ENCODE results near the gene PLXNA4.
"Not testable (repeated sequence)": the region's sequence is repeated elsewhere in the genome, so short reads cannot be mapped to it uniquely, and the experiment has no call there.

Gene PLXNA4

GRCh38 chr7:132394283-132395198 lies 181.7 kb downstream of the PLXNA4 start:
- H3K9me3 ChIP-seq (ENCODE audit: insufficient read depth, low read length): no peaks in the 10 kb centered on the region
- no peak for TF ChIP-seq CTCF (IDR thresholded peaks at IDR 0.05; ENCODE audit: insufficient read depth, low read length, poor library complexity, severe bottlenecking)
- TF ChIP-seq EZH2phosphoT487 (conservative IDR thresholded peaks at IDR 0.05; ENCODE audit: low read length): no peak
- H3K4me2 ChIP-seq (ENCODE audit: low read depth, low read length, poor library complexity, severe bottlenecking): no peak overlapping the region
- no peaks in the 10 kb centered on the region for H4K20me1 ChIP-seq (ENCODE audit: low read depth, low read length)
- H3K27me3 ChIP-seq (ENCODE audit: low read length): no peaks in the 10 kb centered on the region
- no peak overlapping the region for H3K27ac ChIP-seq (ENCODE audit: low read depth, low read length)
- no peak overlapping the region for H2AFZ ChIP-seq (ENCODE audit: low read depth, low read length, severe bottlenecking)
- no peaks in the 10 kb centered on the region for H3K9me2 ChIP-seq (replicated peaks; ENCODE audit: insufficient read depth, low read length)
- no peak overlapping the region for H3K4me3 ChIP-seq (ENCODE audit: insufficient read depth, low read length, poor library complexity, severe bottlenecking)
- H3K36me3 ChIP-seq (ENCODE audit: low read length): no peaks in the 10 kb centered on the region
- H3K9ac ChIP-seq (ENCODE audit: low read length): no peak overlapping the region
- H3F3A ChIP-seq (ENCODE audit: insufficient read depth): no peaks in the 10 kb centered on the region
- no peaks in the 10 kb centered on the region for H3K79me2 ChIP-seq (ENCODE audit: insufficient read depth, low read length)

GRCh38 chr7:132393789-132394261 lies 182.4 kb downstream of the PLXNA4 start:
- Histone ChIP-seq H3K27me3 (ENCODE audit: low read length) (no peaks in the 10 kb centered on the region), H2AFZ (ENCODE audit: low read depth, low read length, severe bottlenecking) (no peak overlapping the region), H3F3A (ENCODE audit: insufficient read depth) (no peaks in the 10 kb centered on the region), H3K79me2 (ENCODE audit: insufficient read depth, low read length) (no peaks in the 10 kb centered on the region), H3K36me3 (ENCODE audit: low read length) (no peaks in the 10 kb centered on the region), H3K27ac (ENCODE audit: low read depth, low read length) (no peak overlapping the region), H3K9me2 (replicated peaks; ENCODE audit: insufficient read depth, low read length) (no peaks in the 10 kb centered on the region), H3K4me2 (ENCODE audit: low read depth, low read length, poor library complexity, severe bottlenecking) (no peak overlapping the region), H3K9ac (ENCODE audit: low read length) (no peak overlapping the region), H4K20me1 (ENCODE audit: low read depth, low read length) (no peaks in the 10 kb centered on the region), H3K9me3 (ENCODE audit: insufficient read depth, low read length) (no peaks in the 10 kb centered on the region), H3K4me3 (ENCODE audit: insufficient read depth, low read length, poor library complexity, severe bottlenecking) (no peak overlapping the region)
- TF ChIP-seq EZH2phosphoT487 (conservative IDR thresholded peaks at IDR 0.05; ENCODE audit: low read length): no peak

GRCh38 chr7:132392713-132393112 lies 183.6 kb downstream of the PLXNA4 start:
- Histone ChIP-seq H3K27me3 (ENCODE audit: low read length) (no peaks in the 10 kb centered on the region), H3K9me3 (ENCODE audit: insufficient read depth, low read length) (no peaks in the 10 kb centered on the region), H3K9ac (ENCODE audit: low read length) (no peak overlapping the region), H3K36me3 (ENCODE audit: low read length) (no peaks in the 10 kb centered on the region), H3F3A (ENCODE audit: insufficient read depth) (no peaks in the 10 kb centered on the region), H4K20me1 (ENCODE audit: low read depth, low read length) (no peaks in the 10 kb centered on the region), H2AFZ (ENCODE audit: low read depth, low read length, severe bottlenecking) (no peak overlapping the region), H3K27ac (ENCODE audit: low read depth, low read length) (no peak overlapping the region), H3K9me2 (replicated peaks; ENCODE audit: insufficient read depth, low read length) (no peaks in the 10 kb centered on the region), H3K79me2 (ENCODE audit: insufficient read depth, low read length) (no peaks in the 10 kb centered on the region), H3K4me2 (ENCODE audit: low read depth, low read length, poor library complexity, severe bottlenecking) (no peak overlapping the region), H3K4me3 (ENCODE audit: insufficient read depth, low read length, poor library complexity, severe bottlenecking) (no peak overlapping the region)
- TF ChIP-seq CTCF (IDR thresholded peaks at IDR 0.05; ENCODE audit: insufficient read depth, low read length, poor library complexity, severe bottlenecking) (no peak), EZH2phosphoT487 (conservative IDR thresholded peaks at IDR 0.05; ENCODE audit: low read length) (no peak)

GRCh38 chr7:132390705-132391104 lies 185.6 kb downstream of the PLXNA4 start:
- Histone ChIP-seq H3F3A (ENCODE audit: insufficient read depth) (no peaks in the 10 kb centered on the region), H3K9me2 (replicated peaks; ENCODE audit: insufficient read depth, low read length) (no peaks in the 10 kb centered on the region), H3K27me3 (ENCODE audit: low read length) (no peaks in the 10 kb centered on the region), H3K9ac (ENCODE audit: low read length) (no peak overlapping the region), H3K79me2 (ENCODE audit: insufficient read depth, low read length) (no peaks in the 10 kb centered on the region), H3K9me3 (ENCODE audit: insufficient read depth, low read length) (no peaks in the 10 kb centered on the region), H4K20me1 (ENCODE audit: low read depth, low read length) (no peaks in the 10 kb centered on the region), H3K36me3 (ENCODE audit: low read length) (no peaks in the 10 kb centered on the region), H3K4me3 (ENCODE audit: insufficient read depth, low read length, poor library complexity, severe bottlenecking) (no peak overlapping the region), H3K27ac (ENCODE audit: low read depth, low read length) (no peak overlapping the region), H2AFZ (ENCODE audit: low read depth, low read length, severe bottlenecking) (no peak overlapping the region), H3K4me2 (ENCODE audit: low read depth, low read length, poor library complexity, severe bottlenecking) (no peak overlapping the region)
- TF ChIP-seq CTCF (IDR thresholded peaks at IDR 0.05; ENCODE audit: insufficient read depth, low read length, poor library complexity, severe bottlenecking) (no peak), EZH2phosphoT487 (conservative IDR thresholded peaks at IDR 0.05; ENCODE audit: low read length) (no peak)

GRCh38 chr7:132390049-132390448 lies 186.2 kb downstream of the PLXNA4 start:
- H3K27me3 ChIP-seq (ENCODE audit: low read length); H3K4me2 ChIP-seq (ENCODE audit: low read depth, low read length, poor library complexity, severe bottlenecking); H4K20me1 ChIP-seq (ENCODE audit: low read depth, low read length): not testable (repeated sequence)

More at GRCh38 chr7:132390049-132390448, 186.2 kb downstream of the PLXNA4 start:
- H2AFZ ChIP-seq (ENCODE audit: low read depth, low read length, severe bottlenecking); H3K9me2 ChIP-seq (replicated peaks; ENCODE audit: insufficient read depth, low read length); H3K4me3 ChIP-seq (ENCODE audit: insufficient read depth, low read length, poor library complexity, severe bottlenecking); H3K79me2 ChIP-seq (ENCODE audit: insufficient read depth, low read length); H3K36me3 ChIP-seq (ENCODE audit: low read length); H3K27ac ChIP-seq (ENCODE audit: low read depth, low read length); H3K9me3 ChIP-seq (ENCODE audit: insufficient read depth, low read length); H3F3A ChIP-seq (ENCODE audit: insufficient read depth); H3K9ac ChIP-seq (ENCODE audit: low read length): not testable (repeated sequence)
